Measurements from ENCODE around the gene ELFN2. TPM values are rescaled to one million over a fixed set of nuclear protein-coding genes. Genes with fewer than 3 reads are reported as not detected.

ELFN2 gene
- total and polyA plus RNA-seq, 2 donors (not counting 3 experiments of a cell fraction or from before 2014, with no cell fraction given), result 0.41 to 1.3 TPM

DNA sequence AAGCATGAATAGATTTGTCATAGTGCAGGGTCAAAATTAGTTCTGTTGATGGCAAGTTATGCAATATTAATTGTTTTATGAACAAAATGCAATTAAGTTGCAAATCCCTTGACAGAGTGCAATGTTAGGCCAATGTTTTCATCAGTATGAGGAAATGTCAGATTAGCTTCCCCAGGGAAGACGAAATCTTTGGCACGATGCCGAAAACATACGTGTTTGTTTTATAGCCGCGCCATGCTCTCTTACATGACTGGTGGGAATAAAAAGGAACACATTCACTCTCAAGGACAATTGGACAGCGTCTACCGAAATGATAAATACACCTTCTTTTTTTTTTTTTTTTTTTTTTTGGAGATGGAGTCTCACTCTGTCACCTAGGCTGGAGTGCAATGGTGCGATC, 31.9 kb upstream of the ELFN2 start:
- Histone ChIP-seq H3K9me3 (replicated peaks; ENCODE audit: control insufficient read depth, insufficient read depth, low read length) (no peaks in the 10 kb centered on the region), H3K4me3 (replicated peaks in 1 of 3; ENCODE audit: insufficient read depth in 1 of 3, low read depth in 1 of 3, low read length in 3 of 3) (no peak overlapping the region), H3K4me1 (ENCODE audit: control insufficient read depth, extremely low read depth, insufficient read depth, low read length) (peaks cover 25% of the 10 kb centered on the region), H3K36me3 (ENCODE audit: control insufficient read depth in 2 of 2, extremely low read depth in 1 of 2, insufficient read depth in 2 of 2, low read length in 2 of 2) (no peaks in the 10 kb centered on the region), H3K79me2 (ENCODE audit: control insufficient read depth, insufficient read depth, low read length) (no peaks in the 10 kb centered on the region), H2AFZ (ENCODE audit: low read depth, low read length) (no peak overlapping the region), H3K4me2 (ENCODE audit: insufficient read depth, low read length) (no peak overlapping the region), H3K27ac (ENCODE audit: insufficient read depth, low read depth, low read length) (no peak overlapping the region), H3K27me3 (ENCODE audit: control insufficient read depth in 2 of 2, insufficient read depth in 2 of 2, low read length in 2 of 2) (no peaks in the 10 kb centered on the region), H4K20me1 (replicated peaks; ENCODE audit: control insufficient read depth, extremely low read depth, insufficient read depth, low read length) (no peaks in the 10 kb centered on the region), H3K9me1 (replicated peaks; ENCODE audit: control insufficient read depth, extremely low read depth, insufficient read depth, low read length) (no peaks in the 10 kb centered on the region), H3K9ac (replicated peaks; ENCODE audit: extremely low read depth, insufficient read depth, low read length) (no peak overlapping the region)
- TF ChIP-seq, protein P1, sequence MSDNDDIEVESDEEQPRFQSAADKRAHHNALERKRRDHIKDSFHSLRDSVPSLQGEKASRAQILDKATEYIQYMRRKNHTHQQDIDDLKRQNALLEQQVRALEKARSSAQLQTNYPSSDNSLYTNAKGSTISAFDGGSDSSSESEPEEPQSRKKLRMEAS (IDR thresholded peaks at IDR 0.05; ENCODE audit: insufficient read depth, insufficient read length), result no peak
- DNase-seq (ENCODE audit: low read depth, low spot score), result no peak
- POLR2A ChIA-PET, result no interaction called here
- no TSS peak for BruUV-seq (replicated peaks)
- intact Hi-C loops (cut with micrococcal nuclease), result no loop called here
- CTCF ChIA-PET, result interaction anchor here (0.8 to 5.8 kb wide), 8 partner anchors 11 to 260 kb away, joined by 3 to 168 read pairs (median 4); no protein-coding TSS in a partner anchor
- dilution Hi-C loops (cut with MboI; ENCODE audit: extremely low pct_ligation_motif_present, low sequenced_read_pairs), result no loop called here
- no peak for FAIRE-seq

DNA sequence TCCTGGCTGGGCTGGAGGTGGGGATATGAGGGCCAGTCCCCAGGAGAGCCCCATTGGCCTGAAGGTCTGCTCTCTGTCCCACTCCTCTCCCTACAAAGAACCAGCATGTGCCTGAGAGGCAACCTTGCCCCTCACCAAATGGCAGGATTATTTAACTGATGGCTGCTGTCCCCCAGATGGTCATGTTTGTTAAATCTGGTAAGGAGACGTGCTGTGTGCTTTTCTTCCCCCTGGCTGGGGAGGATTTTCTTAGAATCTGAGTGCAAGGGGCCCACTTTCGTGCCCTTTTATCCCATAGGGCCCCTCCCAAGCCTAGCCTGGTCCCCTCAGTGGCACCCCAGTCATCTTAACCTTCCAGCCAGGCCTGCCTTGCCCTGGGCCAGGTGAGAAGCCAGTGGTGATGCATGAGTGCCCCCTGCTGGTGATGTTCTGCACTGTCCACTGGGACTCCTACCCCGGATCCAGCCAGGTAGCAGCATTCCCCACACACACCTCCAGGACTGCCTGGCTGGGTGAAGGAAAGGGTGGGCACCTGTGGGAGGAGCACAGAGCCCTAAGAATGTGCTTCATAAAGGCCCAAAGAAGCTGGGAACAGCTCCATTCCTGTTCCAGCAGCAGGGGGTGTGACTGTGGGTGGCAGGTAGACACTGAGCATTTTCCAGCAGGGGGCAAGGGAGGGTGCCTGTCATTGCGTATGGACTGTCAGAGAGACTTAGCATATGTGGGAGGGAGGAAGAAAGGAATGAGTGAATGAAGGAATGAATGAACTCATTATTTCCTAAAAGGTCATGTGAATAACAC, 30.0 kb upstream of the ELFN2 start:
- Histone ChIP-seq H3K4me3 (replicated peaks in 1 of 3; ENCODE audit: insufficient read depth in 1 of 3, low read depth in 1 of 3, low read length in 3 of 3) (no peak overlapping the region), H3K9me3 (replicated peaks; ENCODE audit: control insufficient read depth, insufficient read depth, low read length) (no peaks in the 10 kb centered on the region), H4K20me1 (replicated peaks; ENCODE audit: control insufficient read depth, extremely low read depth, insufficient read depth, low read length) (no peaks in the 10 kb centered on the region), H3K4me2 (ENCODE audit: insufficient read depth, low read length) (no peak overlapping the region), H2AFZ (ENCODE audit: low read depth, low read length) (no peak overlapping the region), H3K9ac (replicated peaks; ENCODE audit: extremely low read depth, insufficient read depth, low read length) (no peak overlapping the region), H3K27ac (ENCODE audit: insufficient read depth, low read depth, low read length) (no peak overlapping the region), H3K9me1 (replicated peaks; ENCODE audit: control insufficient read depth, extremely low read depth, insufficient read depth, low read length) (no peaks in the 10 kb centered on the region), H3K36me3 (ENCODE audit: control insufficient read depth in 2 of 2, extremely low read depth in 1 of 2, insufficient read depth in 2 of 2, low read length in 2 of 2) (no peaks in the 10 kb centered on the region), H3K4me1 (ENCODE audit: control insufficient read depth, extremely low read depth, insufficient read depth, low read length) (peaks cover 24% of the 10 kb centered on the region), H3K79me2 (ENCODE audit: control insufficient read depth, insufficient read depth, low read length) (no peaks in the 10 kb centered on the region), H3K27me3 (ENCODE audit: control insufficient read depth in 2 of 2, insufficient read depth in 2 of 2, low read length in 2 of 2) (no peaks in the 10 kb centered on the region)
- DNase-seq (ENCODE audit: low read depth, low spot score) (peak; percentile 60), FAIRE-seq (peak; percentile 75)
- ChIA-PET POLR2A (no interaction called here), CTCF (interaction anchor here (0.7 to 5.8 kb wide), 20 partner anchors 8 to 198 kb away, joined by 3 to 168 read pairs (median 4); no protein-coding TSS in a partner anchor)
- no TSS peak for BruUV-seq (replicated peaks)
- dilution Hi-C loops (cut with MboI; ENCODE audit: extremely low pct_ligation_motif_present, low sequenced_read_pairs) (no loop called here), intact Hi-C loops (cut with micrococcal nuclease) (loop anchor here (1.0 to 2.0 kb wide), 5 partner anchors 140 to 378 kb away; no protein-coding TSS in a partner anchor)
- no peak for TF ChIP-seq MYC (IDR thresholded peaks at IDR 0.05; ENCODE audit: low read depth, low read length)
- TF ChIP-seq GATA2 (IDR thresholded peaks at IDR 0.05; ENCODE audit: insufficient read depth, insufficient read length, low read depth, low read length), result no peak
- no peak for TF ChIP-seq POLR2AphosphoS5 (IDR thresholded peaks at IDR 0.05; ENCODE audit: insufficient read depth, low read depth, low read length)
- TF ChIP-seq EZH2 (IDR thresholded peaks at IDR 0.05; ENCODE audit: borderline replicate concordance, low read depth, low read length, severe bottlenecking), result no peak
- TF ChIP-seq, protein P2, sequence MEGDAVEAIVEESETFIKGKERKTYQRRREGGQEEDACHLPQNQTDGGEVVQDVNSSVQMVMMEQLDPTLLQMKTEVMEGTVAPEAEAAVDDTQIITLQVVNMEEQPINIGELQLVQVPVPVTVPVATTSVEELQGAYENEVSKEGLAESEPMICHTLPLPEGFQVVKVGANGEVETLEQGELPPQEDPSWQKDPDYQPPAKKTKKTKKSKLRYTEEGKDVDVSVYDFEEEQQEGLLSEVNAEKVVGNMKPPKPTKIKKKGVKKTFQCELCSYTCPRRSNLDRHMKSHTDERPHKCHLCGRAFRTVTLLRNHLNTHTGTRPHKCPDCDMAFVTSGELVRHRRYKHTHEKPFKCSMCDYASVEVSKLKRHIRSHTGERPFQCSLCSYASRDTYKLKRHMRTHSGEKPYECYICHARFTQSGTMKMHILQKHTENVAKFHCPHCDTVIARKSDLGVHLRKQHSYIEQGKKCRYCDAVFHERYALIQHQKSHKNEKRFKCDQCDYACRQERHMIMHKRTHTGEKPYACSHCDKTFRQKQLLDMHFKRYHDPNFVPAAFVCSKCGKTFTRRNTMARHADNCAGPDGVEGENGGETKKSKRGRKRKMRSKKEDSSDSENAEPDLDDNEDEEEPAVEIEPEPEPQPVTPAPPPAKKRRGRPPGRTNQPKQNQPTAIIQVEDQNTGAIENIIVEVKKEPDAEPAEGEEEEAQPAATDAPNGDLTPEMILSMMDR (IDR thresholded peaks at IDR 0.05; ENCODE audit: extremely low read depth in 1 of 2, insufficient read depth in 1 of 2, low read depth in 1 of 2, low read length in 2 of 2), result peak; percentile 93 to 94

Measured in endothelial cell of umbilical vein (primary cell).